ENCODE results near the gene CGN. TPM values are rescaled to one million over a fixed set of nuclear protein-coding genes. Genes with fewer than 3 reads are reported as not detected.

The CGN gene
- total and polyA plus RNA-seq, 2 experiments from 2014 or later: 11.8 to 37.0 TPM

- H3K27me3 Mint-ChIP-seq (ENCODE audit: insufficient read depth, low read depth, poor library complexity): no peaks in the 10 kb centered on the region
- ATAC-seq (no peak), DNase-seq (ENCODE audit: low spot score) (no peak)
- H3K9me3 Mint-ChIP-seq: no peaks in the 10 kb centered on the region
- H3K4me3 ChIP-seq: no peak overlapping the region
- H2AFZ ChIP-seq: no peak overlapping the region
- no peaks in the 10 kb centered on the region for H3K27me3 ChIP-seq (ENCODE audit: insufficient read depth)
- H3K9me2 ChIP-seq (ENCODE audit: insufficient read depth): no peaks in the 10 kb centered on the region
- H3K79me2 ChIP-seq (replicated peaks; ENCODE audit: insufficient read depth): no peaks in the 10 kb centered on the region; the same call in none of the 2 replicates
- no peak overlapping the region for H3K27ac ChIP-seq (ENCODE audit: low read depth)
- no peaks in the 10 kb centered on the region for H3K36me3 Mint-ChIP-seq (ENCODE audit: low read depth)
- H3K27ac Mint-ChIP-seq: no peak overlapping the region
- H3K4me1 ChIP-seq (ENCODE audit: insufficient read depth): peaks cover 5% of the 10 kb centered on the region; the same call in 1 of the 2 replicates
- no peak overlapping the region for H3K4me3 Mint-ChIP-seq
- peaks cover 10% of the 10 kb centered on the region for H4K20me1 ChIP-seq (replicated peaks; ENCODE audit: insufficient read depth)
- H3K36me3 ChIP-seq (ENCODE audit: insufficient read depth): peaks cover 9% of the 10 kb centered on the region; the same call in 1 of the 2 replicates
- no peak overlapping the region for H3K4me2 ChIP-seq
- H3K4me1 Mint-ChIP-seq: peaks cover 9% of the 10 kb centered on the region
- TF ChIP-seq STAT1 (IDR thresholded peaks at IDR 0.05; ENCODE audit: unreplicated experiment) (no peak), ETS1 (IDR thresholded peaks at IDR 0.05) (no peak), ZNF114 (CRISPR knock-in tag; IDR thresholded peaks at IDR 0.05) (no peak), CREB1 (CRISPR knock-in tag; IDR thresholded peaks at IDR 0.05; ENCODE audit: low read depth) (no peak), CTCF (conservative IDR thresholded peaks at IDR 0.05; ENCODE audit: low read depth in 2 of 2) (no peak), ZNF331 (CRISPR knock-in tag; IDR thresholded peaks at IDR 0.05; ENCODE audit: low read depth) (no peak), POLR2AphosphoS5 (IDR thresholded peaks at IDR 0.05; ENCODE audit: low read depth) (no peak), EZH2 (IDR thresholded peaks at IDR 0.05; ENCODE audit: low read depth, unreplicated experiment) (no peak), ZNF462 (CRISPR knock-in tag; IDR thresholded peaks at IDR 0.05) (no peak)
- no peaks in the 10 kb centered on the region for H3F3A ChIP-seq (replicated peaks; ENCODE audit: low read depth)
Measured at GRCh38 chr1:151562661-151563060, 51.5 kb downstream of the CGN start.

Data from GM23338 (cell line).